HCT116 (cell line): ENCODE measurements around the gene GLI3.

Experiments used
- CEBPB ChIP-seq: IDR thresholded peaks from 2 replicates; pipeline ENCODE4 v1.6.1; 2012; ENCODE audit warnings: low read depth
- CTCF ChIP-seq, 3 experiments: fragments of 200-600 bp in 1 of 3; sonication (generic) in 1 of 3; IDR thresholded peaks in 2 of 3; conservative IDR thresholded peaks in 1 of 3; 2 replicates each; pipeline ENCODE4 v1.5.1; 2012 to 2017; ENCODE audit warnings: low read depth in 2 of 3, low read length in 2 of 3, antibody characterized with exemption in 1 of 3, borderline replicate concordance in 1 of 3, control low read depth in 1 of 3, mild to moderate bottlenecking in 1 of 3, mixed read lengths in 1 of 3, mixed run types in 1 of 3, moderate library complexity in 1 of 3; ENCODE audit not compliant: insufficient read depth in 1 of 3
- EZH2 ChIP-seq: fragments of 200-600 bp; sonication (generic); IDR thresholded peaks from 2 replicates; pipeline ENCODE4 v1.6.1; 2017; ENCODE audit warnings: antibody characterized with exemption, mixed run types
- POLR2A ChIP-seq: IDR thresholded peaks from 2 replicates; pipeline ENCODE4 v1.7.0; 2011; ENCODE audit warnings: borderline replicate concordance; ENCODE audit not compliant: insufficient read depth, insufficient read length; ENCODE audit errors: extremely low read depth
- POLR2AphosphoS5 ChIP-seq: IDR thresholded peaks from 2 replicates; pipeline ENCODE4 v1.6.1; 2011; ENCODE audit warnings: mild to moderate bottlenecking, low read depth, low read length, moderate library complexity
- RAD21 ChIP-seq: IDR thresholded peaks from 2 replicates; pipeline ENCODE4 v1.6.1; 2012; ENCODE audit warnings: low read depth, mild to moderate bottlenecking
- TCF7L2 ChIP-seq: IDR thresholded peaks from 2 replicates; pipeline ENCODE4 v1.7.0; 2011; ENCODE audit warnings: borderline replicate concordance, inconsistent platforms; ENCODE audit not compliant: insufficient read depth, insufficient read length; ENCODE audit errors: extremely low read depth
- YY1 ChIP-seq: IDR thresholded peaks from 2 replicates; pipeline ENCODE4 v1.6.1; 2011; ENCODE audit warnings: low read length, low read depth, moderate library complexity, mild to moderate bottlenecking; ENCODE audit not compliant: insufficient replicate concordance; ENCODE audit errors: extremely low read depth
- ZBTB33 ChIP-seq: IDR thresholded peaks from 2 replicates; pipeline ENCODE4 v1.6.1; 2011; ENCODE audit warnings: mild to moderate bottlenecking, low read length, moderate library complexity; ENCODE audit not compliant: insufficient replicate concordance; ENCODE audit errors: extremely low read depth

DNA sequence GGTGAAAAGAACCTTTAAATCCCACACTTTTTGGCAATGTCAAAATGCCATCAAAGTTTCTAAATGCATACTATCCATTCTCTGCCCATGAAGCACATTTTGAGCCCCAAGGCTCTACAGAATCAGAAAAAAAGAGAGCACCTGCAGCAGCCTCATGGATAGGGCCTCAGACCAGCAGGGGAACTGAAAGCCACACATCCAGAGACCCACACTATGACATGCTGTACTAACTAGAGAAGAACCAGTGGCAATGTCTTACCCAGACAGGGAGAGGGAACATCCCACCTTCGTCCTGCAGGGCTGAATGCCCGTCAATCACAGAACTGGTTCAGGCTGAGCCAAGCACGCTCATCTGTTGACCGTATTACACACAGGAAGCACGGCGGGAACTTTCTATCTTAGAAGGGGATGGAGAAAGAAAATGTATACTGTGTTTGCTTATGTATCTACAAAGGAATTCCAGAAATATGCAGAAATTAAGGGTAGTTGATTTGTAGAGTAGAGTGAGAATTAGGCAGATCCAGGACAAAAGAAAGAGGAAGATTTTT lies 237.2 kb downstream of the GLI3 start:
- no peak for TF ChIP-seq EZH2
- TF ChIP-seq POLR2A, result no peak
- no peak for TF ChIP-seq YY1
- TF ChIP-seq RAD21, result no peak
- TF ChIP-seq CTCF (IDR thresholded peaks at IDR 0.05 in 2 of 3, conservative IDR thresholded peaks at IDR 0.05 in 1 of 3; ENCODE audit: borderline replicate concordance in 1 of 3, insufficient read depth in 1 of 3, low read depth in 2 of 3, low read length in 2 of 3), result no peak
- no peak for TF ChIP-seq TCF7L2
- no peak for TF ChIP-seq ZBTB33
- TF ChIP-seq POLR2AphosphoS5, result no peak
- no peak for TF ChIP-seq CEBPB
